Naive B cell (primary cell): Measurements from ENCODE around the gene TNFRSF14. TPM values are rescaled to one million over a fixed set of nuclear protein-coding genes. Genes with fewer than 3 reads are reported as not detected.
A peak's percentile ranks its signal among the peaks of the same experiment; 100 is the strongest.

Experiments
- ATAC-seq, 2 donors: fragments of 150-1000 bp; cut with Tn5 transposase; 2 replicates each; pipeline ENCODE4 v1.10.0; 2021; ENCODE audit warnings: low read depth in 2 of 2, mild to moderate bottlenecking in 2 of 2, moderate library complexity in 2 of 2
- DNase-seq: peaks from one replicate; pipeline ENCODE4 v3.0.0; 2022
- H3K27ac Mint-ChIP-seq, 6 donors: one replicate each; pipeline ENCODE4 v1.8.0; 2020 to 2022; ENCODE audit warnings: mild to moderate bottlenecking in 6 of 6, mixed read lengths in 6 of 6, moderate library complexity in 5 of 6, inconsistent platforms in 2 of 6
- H3K27me3 Mint-ChIP-seq, 3 donors: one replicate each; pipeline ENCODE4 v1.8.0; 2021 to 2022; ENCODE audit warnings: mixed read lengths in 3 of 3, mild to moderate bottlenecking in 1 of 3
- H3K36me3 Mint-ChIP-seq, 2 donors: one replicate each; pipeline ENCODE4 v1.8.0; 2020 to 2022; ENCODE audit warnings: mixed read lengths in 2 of 2, inconsistent platforms in 1 of 2, mild to moderate bottlenecking in 1 of 2
- H3K4me1 Mint-ChIP-seq, 3 donors: one replicate each; pipeline ENCODE4 v1.8.0; 2020 to 2022; ENCODE audit warnings: mixed read lengths in 3 of 3, inconsistent platforms in 1 of 3, mild to moderate bottlenecking in 1 of 3, moderate library complexity in 1 of 3
- H3K4me3 Mint-ChIP-seq, 8 donors: one replicate each; pipeline ENCODE4 v1.8.0; 2020 to 2022; ENCODE audit warnings: mild to moderate bottlenecking in 8 of 8, mixed read lengths in 8 of 8, moderate library complexity in 8 of 8, inconsistent platforms in 2 of 8
- H3K9me3 Mint-ChIP-seq, 7 donors: one replicate each; pipeline ENCODE4 v1.8.0; 2020 to 2022; ENCODE audit warnings: mixed read lengths in 7 of 7, mild to moderate bottlenecking in 5 of 7, inconsistent platforms in 2 of 7, moderate library complexity in 1 of 7
- polyA plus RNA-seq, 6 donors: library from polyadenylated mRNA; unstranded; fragments of 300-500 nt; fragmentation: Illumina TruSeq; gene quantifications; one replicate each; pipeline ENCODE4 v1.2.3, GENCODE V29; 2021; ENCODE audit warnings: low read depth in 6 of 6

Gene TNFRSF14
- polyA plus RNA-seq, 6 donors from 2014 or later = 40.7 to 75.6 (median 50.4) TPM

GRCh38 chr1:2537784-2538115, 18.4 kb upstream of the TNFRSF14 start:
- ATAC-seq (no peak), DNase-seq (no peak)
- Mint-ChIP-seq H3K27me3 (peaks cover 19 to 36% (median 20%) of the 10 kb centered on the region in 3 donors), H3K4me1 (peaks cover 0 to 2% (median 0%) of the 10 kb centered on the region in 3 donors), H3K27ac (no peak overlapping the region), H3K9me3 (no peaks in the 10 kb centered on the region), H3K4me3 (no peak overlapping the region), H3K36me3 (no peaks in the 10 kb centered on the region)

DNA sequence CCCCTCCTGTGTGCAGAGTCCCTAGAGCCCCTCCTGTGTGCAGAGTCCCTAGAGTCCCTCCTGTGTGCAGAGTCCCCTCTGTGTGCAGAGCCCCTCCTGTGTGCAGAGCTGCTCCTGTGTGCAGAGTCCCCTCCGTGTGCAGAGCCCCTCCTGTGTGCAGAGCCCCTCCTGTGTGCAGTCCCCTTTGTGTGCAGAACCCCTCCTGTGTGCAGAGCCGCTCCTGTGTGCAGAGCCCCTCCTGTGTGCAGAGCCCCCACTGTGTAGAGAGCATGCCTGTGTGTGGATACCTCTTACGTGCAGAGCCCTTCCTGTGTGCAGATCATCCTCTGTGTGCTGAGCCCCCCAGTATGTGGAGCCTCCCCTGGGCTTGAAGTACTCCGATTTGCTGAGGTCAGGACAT, 17.8 kb upstream of the TNFRSF14 start:
- no peak for DNase-seq
- Mint-ChIP-seq H3K4me1 (peaks cover 0 to 2% (median 0%) of the 10 kb centered on the region in 3 donors), H3K36me3 (no peaks in the 10 kb centered on the region), H3K27me3 (peaks cover 13 to 30% (median 16%) of the 10 kb centered on the region in 3 donors), H3K27ac (no peak overlapping the region), H3K9me3 (no peaks in the 10 kb centered on the region), H3K4me3 (no peak overlapping the region)
- ATAC-seq = no peak

DNA sequence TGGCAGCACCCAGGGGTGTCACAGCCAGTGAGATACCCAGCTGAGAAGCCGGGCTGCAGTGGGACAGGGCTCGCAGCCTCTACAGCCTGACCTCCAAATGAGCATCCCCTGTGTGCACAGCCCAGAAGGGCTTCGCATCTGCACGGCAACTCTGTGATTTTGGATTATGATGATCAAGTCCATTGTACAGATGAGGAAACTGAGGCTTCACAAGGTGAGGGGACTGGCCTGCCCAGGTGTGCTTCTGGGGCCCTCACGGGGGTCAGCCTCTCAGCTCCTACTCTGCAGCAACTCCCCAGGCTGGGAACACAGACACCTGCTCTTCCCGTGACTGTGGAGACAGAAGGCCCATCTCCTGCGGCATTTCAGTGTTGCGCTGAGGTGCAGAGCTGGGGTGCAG, 17.3 kb upstream of the TNFRSF14 start:
- peak overlapping the region in 1 of 6 donors; percentile 41 for H3K27ac Mint-ChIP-seq
- DNase-seq (no peak), ATAC-seq (no peak)
- peaks cover 0 to 2% (median 0%) of the 10 kb centered on the region in 3 donors for H3K4me1 Mint-ChIP-seq
- H3K9me3 Mint-ChIP-seq = no peaks in the 10 kb centered on the region
- no peak overlapping the region for H3K4me3 Mint-ChIP-seq
- H3K36me3 Mint-ChIP-seq = no peaks in the 10 kb centered on the region
- H3K27me3 Mint-ChIP-seq = peaks cover 11 to 28% (median 11%) of the 10 kb centered on the region in 3 donors

- no peaks in the 10 kb centered on the region for H3K9me3 Mint-ChIP-seq
- no peak overlapping the region for H3K27ac Mint-ChIP-seq
- no peak for DNase-seq
- H3K4me3 Mint-ChIP-seq = no peak overlapping the region
- H3K27me3 Mint-ChIP-seq = peaks cover 8 to 28% (median 11%) of the 10 kb centered on the region in 3 donors
- ATAC-seq = peak; percentile 63 to 66
- peaks cover 0 to 2% (median 0%) of the 10 kb centered on the region in 3 donors for H3K4me1 Mint-ChIP-seq
- no peaks in the 10 kb centered on the region for H3K36me3 Mint-ChIP-seq
These were observed 16.8 kb upstream of the TNFRSF14 start for GRCh38 chr1:2539312-2539907.

- Mint-ChIP-seq H3K36me3 (no peaks in the 10 kb centered on the region), H3K27me3 (peaks cover 8 to 15% (median 9%) of the 10 kb centered on the region in 3 donors), H3K4me1 (peaks cover 0 to 2% (median 0%) of the 10 kb centered on the region in 3 donors), H3K27ac (no peak overlapping the region), H3K4me3 (no peak overlapping the region), H3K9me3 (no peaks in the 10 kb centered on the region)
- no peak for ATAC-seq
- no peak for DNase-seq
These were observed 15.2 kb upstream of the TNFRSF14 start for GRCh38 chr1:2540816-2541492.

DNA sequence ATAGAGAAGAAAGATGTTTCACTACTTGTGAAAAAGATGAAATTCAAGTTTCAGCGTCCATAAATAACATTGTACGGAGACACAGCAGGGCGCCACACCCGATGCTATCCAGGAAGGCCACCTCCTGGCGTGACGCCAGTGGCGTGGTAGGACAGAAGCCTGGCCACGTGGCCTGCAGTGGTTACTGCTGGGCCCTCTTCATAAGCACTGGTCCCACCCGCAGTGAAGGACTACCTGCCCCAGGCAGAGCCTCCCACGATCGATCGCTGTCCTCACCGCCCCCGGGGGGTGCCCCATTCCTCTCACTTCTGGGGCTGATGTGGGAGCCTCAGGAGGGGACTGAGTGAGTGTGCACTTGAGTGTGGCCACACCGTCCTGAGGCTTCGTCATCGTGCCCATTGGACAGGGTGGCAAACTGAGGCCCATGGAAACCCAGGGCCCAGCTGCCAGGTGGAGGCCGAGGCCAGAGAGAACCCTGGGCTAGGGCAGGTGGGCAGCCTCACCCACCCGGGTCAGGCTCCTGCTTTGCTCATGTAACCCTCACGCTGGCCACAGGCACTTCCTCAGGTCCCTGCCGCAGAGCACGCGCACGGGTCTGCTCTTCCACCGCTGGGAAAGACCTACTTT, 14.4 kb upstream of the TNFRSF14 start:
- Mint-ChIP-seq H3K36me3 (no peaks in the 10 kb centered on the region), H3K9me3 (no peaks in the 10 kb centered on the region), H3K4me3 (peak overlapping the region in 1 of 8 donors; percentile 10), H3K27ac (no peak overlapping the region), H3K27me3 (peaks cover 1 to 10% (median 4%) of the 10 kb centered on the region in 3 donors), H3K4me1 (peaks cover 0 to 1% (median 0%) of the 10 kb centered on the region in 3 donors)
- ATAC-seq = no peak
- DNase-seq = no peak

GRCh38 chr1:2542246-2542915, 13.8 kb upstream of the TNFRSF14 start:
- Mint-ChIP-seq H3K4me1 (peaks cover 2 to 5% (median 3%) of the 10 kb centered on the region in 3 donors), H3K27me3 (peaks cover 0 to 10% (median 0%) of the 10 kb centered on the region in 3 donors), H3K36me3 (no peaks in the 10 kb centered on the region), H3K9me3 (no peaks in the 10 kb centered on the region), H3K4me3 (no peak overlapping the region), H3K27ac (peak overlapping the region in 1 of 6 donors; percentile 63)
- ATAC-seq (no peak), DNase-seq (no peak)

- ATAC-seq (no peak), DNase-seq (no peak)
- no peaks in the 10 kb centered on the region for H3K9me3 Mint-ChIP-seq
- peaks cover 5 to 13% (median 13%) of the 10 kb centered on the region in 3 donors for H3K4me1 Mint-ChIP-seq
- H3K36me3 Mint-ChIP-seq = no peaks in the 10 kb centered on the region
- no peak overlapping the region for H3K27ac Mint-ChIP-seq
- peaks cover 0 to 7% (median 0%) of the 10 kb centered on the region in 3 donors for H3K27me3 Mint-ChIP-seq
- H3K4me3 Mint-ChIP-seq = no peak overlapping the region
These were observed 12.6 kb upstream of the TNFRSF14 start for GRCh38 chr1:2543543-2544092.

- no peaks in the 10 kb centered on the region for H3K9me3 Mint-ChIP-seq
- no peak overlapping the region for H3K4me3 Mint-ChIP-seq
- DNase-seq (no peak), ATAC-seq (no peak)
- no peaks in the 10 kb centered on the region for H3K36me3 Mint-ChIP-seq
- H3K27me3 Mint-ChIP-seq = peaks cover 0 to 5% (median 0%) of the 10 kb centered on the region in 3 donors
- peak overlapping the region in 1 of 6 donors; percentile 34 for H3K27ac Mint-ChIP-seq
- peaks cover 5 to 20% (median 18%) of the 10 kb centered on the region in 3 donors for H3K4me1 Mint-ChIP-seq
These were observed 11.9 kb upstream of the TNFRSF14 start for GRCh38 chr1:2544093-2544874.

DNA sequence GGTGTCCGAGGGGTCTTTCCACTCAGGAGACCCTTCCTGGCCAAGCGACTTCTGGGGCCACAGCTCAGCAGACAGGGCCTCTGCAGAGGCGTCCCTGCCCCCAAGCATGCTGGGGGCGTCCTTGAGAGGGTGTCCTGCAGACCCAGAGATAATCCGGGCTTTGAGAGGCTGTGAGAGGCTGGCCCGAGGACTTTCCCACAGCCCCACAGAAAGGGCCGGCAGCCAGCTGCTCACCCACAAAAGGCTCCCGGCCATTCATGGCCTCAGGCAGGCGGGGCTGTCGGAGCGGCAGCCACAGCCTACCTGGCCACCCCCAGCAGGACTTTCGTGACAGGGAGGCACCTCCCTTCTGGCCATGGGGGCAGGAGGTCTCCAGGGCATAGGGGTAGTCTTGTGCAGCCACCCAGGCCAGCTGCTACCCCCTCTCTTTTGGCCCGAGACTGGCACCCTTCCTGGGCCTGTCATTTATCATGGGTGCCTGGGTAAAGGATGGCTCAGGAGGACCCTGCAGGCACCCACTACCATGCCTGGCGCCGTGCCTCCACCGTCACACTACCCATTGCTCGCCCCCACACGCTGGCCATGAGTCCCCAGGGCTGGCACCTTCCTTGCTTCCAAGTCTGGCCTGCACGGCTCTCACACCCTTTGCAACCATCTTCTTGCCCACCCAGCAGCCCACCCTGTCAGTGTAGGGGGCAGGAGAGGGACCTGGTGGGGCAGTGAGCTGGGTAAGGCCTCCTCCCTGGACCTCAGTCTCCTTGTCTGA, 11.1 kb upstream of the TNFRSF14 start:
- DNase-seq = no peak
- Mint-ChIP-seq H3K4me3 (peak overlapping the region in 3 of 8 donors; percentile 35 to 90 (median 87)), H3K4me1 (peaks cover 9 to 26% (median 23%) of the 10 kb centered on the region in 3 donors), H3K27me3 (peaks cover 0 to 5% (median 0%) of the 10 kb centered on the region in 3 donors), H3K9me3 (no peaks in the 10 kb centered on the region), H3K36me3 (no peaks in the 10 kb centered on the region), H3K27ac (peak overlapping the region in 2 of 6 donors; percentile 34 to 97)
- no peak for ATAC-seq

DNA sequence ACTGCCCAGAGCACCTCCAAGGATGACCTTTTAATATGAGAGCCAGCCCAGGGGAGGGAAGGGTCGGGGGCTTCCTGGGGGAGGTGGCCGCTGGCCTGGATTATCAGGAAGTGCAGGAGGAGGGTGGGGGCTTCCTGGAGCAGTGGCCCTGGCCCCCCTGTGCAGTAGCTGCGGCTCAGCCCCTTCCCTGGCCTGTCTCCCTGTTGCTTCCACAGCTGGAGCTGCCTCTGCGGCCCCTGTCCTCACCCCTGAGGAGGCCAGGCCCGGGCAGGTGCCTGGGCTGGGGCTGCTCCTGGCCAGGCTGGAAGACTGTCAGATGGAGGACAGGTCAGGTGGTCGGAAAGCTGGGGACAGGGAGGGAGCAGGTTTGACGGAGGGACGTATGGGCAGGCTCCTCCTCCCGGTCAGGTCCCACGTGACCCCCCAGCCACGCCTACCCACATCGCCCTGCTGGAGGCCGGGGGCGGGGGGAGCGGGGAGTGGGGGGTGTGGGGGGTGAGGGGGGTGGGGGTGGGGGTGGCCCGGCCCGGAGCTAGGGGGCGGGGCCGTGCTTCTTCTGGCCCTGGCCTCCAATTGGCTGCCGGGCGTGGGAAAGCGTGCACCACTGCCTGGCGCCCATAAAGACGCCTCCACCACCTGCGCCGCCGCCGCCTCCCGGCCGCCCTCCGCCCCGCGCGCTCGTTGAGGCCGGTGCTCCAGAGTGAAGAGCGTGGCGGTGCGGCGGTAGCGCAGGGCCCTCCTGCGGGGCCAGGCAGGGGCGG, 10.2 kb upstream of the TNFRSF14 start:
- H3K4me1 Mint-ChIP-seq = peaks cover 11 to 34% (median 27%) of the 10 kb centered on the region in 3 donors
- no peaks in the 10 kb centered on the region for H3K9me3 Mint-ChIP-seq
- DNase-seq = peak; percentile 88
- no peaks in the 10 kb centered on the region for H3K36me3 Mint-ChIP-seq
- peaks cover 0 to 5% (median 0%) of the 10 kb centered on the region in 3 donors for H3K27me3 Mint-ChIP-seq
- H3K27ac Mint-ChIP-seq = peak overlapping the region in 5 of 6 donors; percentile 95 to 99 (median 99)
- H3K4me3 Mint-ChIP-seq = peak overlapping the region; percentile 83 to 97 (median 92)
- peak; percentile 49 to 58 for ATAC-seq
